Transverse colon (tissue), 4 donors: ENCODE data around the gene TBCEL. TPM values are rescaled to one million over a fixed set of nuclear protein-coding genes. Genes with fewer than 3 reads are reported as not detected.

Experiments used
- DNase-seq: peaks from one replicate; pipeline ENCODE4 v3.0.0-alpha.2; 2019
- H3K27ac ChIP-seq, 4 donors: fragments of 200-600 bp; sonication (generic); 2 replicates each; pipeline ENCODE4 v1.5.1; 2016 to 2018; ENCODE audit warnings: inconsistent platforms in 4 of 4
- H3K27me3 ChIP-seq: fragments of 200-600 bp; sonication (generic); 2 replicates; pipeline ENCODE4 v1.5.1; 2017; ENCODE audit warnings: inconsistent platforms
- H3K36me3 ChIP-seq, 4 donors: fragments of 200-600 bp; sonication (generic); 2 replicates each; pipeline ENCODE4 v1.5.1; 2017 to 2019; ENCODE audit warnings: inconsistent platforms in 4 of 4
- H3K4me1 ChIP-seq, 4 donors: fragments of 200-600 bp; sonication (generic); 2 replicates each; pipeline ENCODE4 v1.5.1; 2017 to 2020; ENCODE audit warnings: inconsistent platforms in 4 of 4
- H3K4me3 ChIP-seq, 4 donors: fragments of 200-600 bp; sonication (generic); 1 replicate in 1 of 4; 2 replicates in 3 of 4; pipeline versions ENCODE4 v1.5.1 to v1.6.1; 2017 to 2019; ENCODE audit warnings: inconsistent platforms in 4 of 4
- H3K9me3 ChIP-seq, 2 donors: fragments of 200-600 bp; sonication (generic); 2 replicates each; pipeline ENCODE4 v1.5.1; 2017 to 2019; ENCODE audit warnings: inconsistent platforms in 2 of 2
- EP300 ChIP-seq: sonication (generic); formaldehyde crosslinking; IDR thresholded peaks from one replicate; pipeline ENCODE4 v1.6.1; 2017; ENCODE audit warnings: antibody characterized with exemption, low read depth
- POLR2A ChIP-seq: fragments of 450-650 bp; IDR thresholded peaks from one replicate; pipeline ENCODE4 v1.6.1; 2016; ENCODE audit warnings: antibody characterized with exemption, mild to moderate bottlenecking, moderate library complexity
- POLR2AphosphoS5 ChIP-seq, 3 donors: sonication (generic); formaldehyde crosslinking; IDR thresholded peaks; one replicate each; pipeline ENCODE4 v1.6.1; 2016; ENCODE audit warnings: antibody characterized with exemption in 3 of 3
- WGBS, 2 donors: methylation state at CpG; one replicate each; pipeline ENCODE4 v1.1.5; 2018; ENCODE audit warnings: low coverage in 1 of 2; 5-methylcytosine and 5-hydroxymethylcytosine counted together
- in situ Hi-C, 4 donors: fragments of 200-750 bp; cut with MboI; loops; one replicate each; pipeline versions ENCODE4 v1.15.0 to v1.15.1; 2017; ENCODE audit warnings: low sequenced_read_pairs in 3 of 4, low pct_ligation_motif_present in 1 of 4, low pct_unique_long_range_greater_than_20kb in 1 of 4
- intact Hi-C: fragments of 100-400 bp; cut with DNase I; formaldehyde crosslinking; loops from one replicate; pipeline ENCODE4 v1.15.1; 2023; ENCODE audit warnings: low total_unique reads
- total RNA-seq, 4 donors: library from RNA; depleted of rRNA; stranded (reverse); fragments of >200 nt; gene quantifications; one replicate each; pipeline ENCODE4 v1.1.0, GENCODE V29; 2016
- TF ChIP-seq, protein P1 (sequence below), 5 experiments: fragments of 200-600 bp in 3 of 5; fragments of 450-650 bp in 2 of 5; sonication (generic) in 3 of 5; IDR thresholded peaks; 1 replicate in 2 of 5; 2 replicates in 3 of 5; pipeline ENCODE4 v1.5.1; 2016 to 2017; ENCODE audit warnings: antibody characterized with exemption in 5 of 5, inconsistent platforms in 3 of 5, mild to moderate bottlenecking in 2 of 5, moderate library complexity in 1 of 5

TBCEL gene
- total RNA-seq, 4 donors from 2014 or later = 7.2 to 16.5 (median 10.5) TPM

GRCh38 chr11:121134741-121135312, 110.9 kb downstream of the TBCEL start:
- Histone ChIP-seq H3K4me3 (no peak overlapping the region), H3K9me3 (no peaks in the 10 kb centered on the region), H3K27me3 (no peaks in the 10 kb centered on the region), H3K27ac (no peak overlapping the region), H3K4me1 (no peaks in the 10 kb centered on the region), H3K36me3 (no peaks in the 10 kb centered on the region)
- WGBS, 2 donors = 79 to 100% methylated on average over 1 to 10 of the region's 10 CpGs
- in situ Hi-C loops = no loop called here
- TF ChIP-seq, protein P1, sequence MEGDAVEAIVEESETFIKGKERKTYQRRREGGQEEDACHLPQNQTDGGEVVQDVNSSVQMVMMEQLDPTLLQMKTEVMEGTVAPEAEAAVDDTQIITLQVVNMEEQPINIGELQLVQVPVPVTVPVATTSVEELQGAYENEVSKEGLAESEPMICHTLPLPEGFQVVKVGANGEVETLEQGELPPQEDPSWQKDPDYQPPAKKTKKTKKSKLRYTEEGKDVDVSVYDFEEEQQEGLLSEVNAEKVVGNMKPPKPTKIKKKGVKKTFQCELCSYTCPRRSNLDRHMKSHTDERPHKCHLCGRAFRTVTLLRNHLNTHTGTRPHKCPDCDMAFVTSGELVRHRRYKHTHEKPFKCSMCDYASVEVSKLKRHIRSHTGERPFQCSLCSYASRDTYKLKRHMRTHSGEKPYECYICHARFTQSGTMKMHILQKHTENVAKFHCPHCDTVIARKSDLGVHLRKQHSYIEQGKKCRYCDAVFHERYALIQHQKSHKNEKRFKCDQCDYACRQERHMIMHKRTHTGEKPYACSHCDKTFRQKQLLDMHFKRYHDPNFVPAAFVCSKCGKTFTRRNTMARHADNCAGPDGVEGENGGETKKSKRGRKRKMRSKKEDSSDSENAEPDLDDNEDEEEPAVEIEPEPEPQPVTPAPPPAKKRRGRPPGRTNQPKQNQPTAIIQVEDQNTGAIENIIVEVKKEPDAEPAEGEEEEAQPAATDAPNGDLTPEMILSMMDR (IDR thresholded peaks at IDR 0.05) = no peak
- no peak for TF ChIP-seq POLR2AphosphoS5 (IDR thresholded peaks at IDR 0.05)
- TF ChIP-seq EP300 = no peak
- TF ChIP-seq POLR2A = no peak
- no peak for DNase-seq
- intact Hi-C loops = no loop called here

DNA sequence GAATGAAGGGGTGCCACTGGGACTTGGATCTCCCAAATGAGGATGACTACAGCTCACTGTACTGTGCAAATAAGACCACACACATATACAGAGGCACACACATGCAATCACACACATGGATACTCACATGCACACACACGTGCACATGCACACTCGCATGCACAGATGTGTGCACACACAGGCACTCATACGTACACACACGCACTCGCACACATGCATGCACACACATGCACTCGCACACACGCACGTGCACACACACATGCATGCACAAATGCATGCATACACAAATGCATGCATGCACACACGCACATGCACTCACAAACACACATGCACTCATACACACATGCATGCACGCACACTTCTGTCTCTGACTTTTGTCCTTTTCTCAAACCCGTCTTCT, 113.1 kb downstream of the TBCEL start:
- Histone ChIP-seq H3K9me3 (no peaks in the 10 kb centered on the region), H3K27me3 (no peaks in the 10 kb centered on the region), H3K4me3 (no peak overlapping the region), H3K27ac (no peak overlapping the region), H3K36me3 (no peaks in the 10 kb centered on the region), H3K4me1 (no peaks in the 10 kb centered on the region)
- intact Hi-C loops = no loop called here
- TF ChIP-seq, protein P1 (IDR thresholded peaks at IDR 0.05) = no peak
- TF ChIP-seq POLR2A = no peak
- TF ChIP-seq POLR2AphosphoS5 (IDR thresholded peaks at IDR 0.05) = no peak
- TF ChIP-seq EP300 = no peak
- in situ Hi-C loops = no loop called here
- DNase-seq = no peak
- 71 to 93% methylated on average over 10 to 11 of the region's 11 CpGs for WGBS, 2 donors

DNA sequence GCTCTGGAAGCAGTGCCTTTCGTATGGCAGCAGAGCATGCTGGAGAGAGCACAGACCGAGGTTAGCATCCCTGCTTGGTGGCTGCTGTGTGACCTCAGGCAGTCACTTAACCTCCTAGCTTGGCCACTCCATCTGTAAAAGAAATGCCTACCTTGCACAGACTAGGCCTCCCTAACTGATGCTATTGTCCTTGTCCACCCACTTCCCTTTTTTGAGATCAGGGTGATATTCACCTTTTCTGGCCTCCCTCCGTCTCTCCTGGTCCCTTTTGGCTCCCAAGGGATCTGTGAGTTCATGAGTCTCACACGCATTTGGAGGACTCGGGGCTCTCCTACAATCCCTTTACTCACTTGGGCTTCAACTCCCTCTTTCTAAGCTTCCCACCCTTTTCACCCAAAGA, 114.4 kb downstream of the TBCEL start:
- no peak for DNase-seq
- intact Hi-C loops (no loop called here), in situ Hi-C loops (no loop called here)
- no peak for TF ChIP-seq POLR2AphosphoS5 (IDR thresholded peaks at IDR 0.05)
- TF ChIP-seq POLR2A = no peak
- TF ChIP-seq, protein P1 (IDR thresholded peaks at IDR 0.05) = no peak
- TF ChIP-seq EP300 = no peak
- 83 to 93% methylated on average over 3 to 5 of the region's 5 CpGs for WGBS, 2 donors
- no peaks in the 10 kb centered on the region for H3K27me3 ChIP-seq
- no peak overlapping the region for H3K4me3 ChIP-seq
- no peak overlapping the region for H3K27ac ChIP-seq
- H3K36me3 ChIP-seq = no peaks in the 10 kb centered on the region
- H3K9me3 ChIP-seq = no peaks in the 10 kb centered on the region
- H3K4me1 ChIP-seq = no peaks in the 10 kb centered on the region

- Histone ChIP-seq H3K27ac (no peak overlapping the region), H3K27me3 (no peaks in the 10 kb centered on the region), H3K4me3 (no peak overlapping the region), H3K9me3 (no peaks in the 10 kb centered on the region), H3K36me3 (no peaks in the 10 kb centered on the region), H3K4me1 (no peaks in the 10 kb centered on the region)
- intact Hi-C loops = no loop called here
- in situ Hi-C loops = no loop called here
- WGBS, 2 donors = 61 to 82% methylated on average over 4 to 8 of the region's 8 CpGs
- DNase-seq = no peak
- no peak for TF ChIP-seq POLR2AphosphoS5 (IDR thresholded peaks at IDR 0.05)
- TF ChIP-seq, protein P1 (IDR thresholded peaks at IDR 0.05) = no peak
- TF ChIP-seq EP300 = no peak
- no peak for TF ChIP-seq POLR2A
Observed at GRCh38 chr11:121140369-121140768, 116.5 kb downstream of the TBCEL start.

Other genes with a start within 250 kb of the TBCEL start
- 1 to 10 TPM in 1 of 4 donors, under 1 TPM in 3; 0.20 to 1.1 (median 0.44) TPM for gene TECTA, start 77.1 kb downstream of the TBCEL start, total RNA-seq